ENCODE results near the gene MCRIP2. TPM values are rescaled to one million over a fixed set of nuclear protein-coding genes. Genes with fewer than 3 reads are reported as not detected.

The MCRIP2 gene
- total and polyA plus RNA-seq, 9 of the 15 experiments (the other 6 are each of a cell fraction or from before 2014, with no cell fraction given) = 0.80 to 120 (median 35.2) TPM

DNA sequence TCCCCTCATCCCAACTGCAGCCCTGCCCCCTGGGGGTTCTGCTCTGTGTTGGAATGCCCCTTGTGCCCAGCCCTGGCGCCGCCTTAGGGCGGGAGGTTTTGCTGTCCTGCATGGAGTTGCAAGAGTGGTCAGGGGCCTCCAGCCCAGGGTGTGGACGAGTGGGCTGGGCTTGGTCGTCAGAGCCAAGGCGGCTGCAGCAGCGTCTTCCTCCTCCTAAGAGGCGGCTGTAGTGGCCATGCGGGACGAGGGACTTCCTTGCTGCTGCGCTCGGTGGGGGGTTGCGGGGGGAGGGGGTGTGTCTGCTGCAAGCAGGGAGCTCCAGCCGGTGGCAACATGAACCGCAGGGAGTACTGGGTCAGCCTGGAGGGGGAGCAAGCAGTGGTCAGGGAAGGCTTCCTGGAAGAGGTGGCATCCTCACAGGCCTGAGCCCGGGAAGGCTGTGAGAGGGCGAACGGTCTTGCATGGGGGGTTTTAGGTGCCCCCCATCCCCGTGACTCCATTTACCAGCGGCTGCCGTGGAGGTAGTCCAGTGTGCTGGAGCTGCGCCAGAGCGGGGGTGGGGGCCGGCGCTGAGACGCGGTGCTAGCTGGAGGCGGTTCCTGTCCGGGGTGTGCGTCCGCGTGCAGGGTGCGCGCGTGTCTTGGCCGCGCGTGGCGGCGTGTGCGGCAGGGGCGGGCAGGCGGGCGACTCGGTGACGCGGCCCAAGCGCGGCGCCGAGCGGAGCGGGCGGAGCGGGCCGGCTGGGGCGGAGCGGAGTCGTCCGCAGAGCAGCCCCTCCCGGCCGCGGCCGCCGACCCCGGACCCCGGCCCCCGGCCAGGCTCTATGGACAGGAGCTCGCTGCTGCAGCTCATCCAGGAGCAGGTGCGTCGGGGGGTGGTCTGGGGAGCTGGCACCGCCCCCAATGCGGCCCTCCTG lies 33.6 kb downstream of the MCRIP2 start, which contains the start of gene RHBDL1 (continued):
- TF ChIP-seq, protein P1, sequence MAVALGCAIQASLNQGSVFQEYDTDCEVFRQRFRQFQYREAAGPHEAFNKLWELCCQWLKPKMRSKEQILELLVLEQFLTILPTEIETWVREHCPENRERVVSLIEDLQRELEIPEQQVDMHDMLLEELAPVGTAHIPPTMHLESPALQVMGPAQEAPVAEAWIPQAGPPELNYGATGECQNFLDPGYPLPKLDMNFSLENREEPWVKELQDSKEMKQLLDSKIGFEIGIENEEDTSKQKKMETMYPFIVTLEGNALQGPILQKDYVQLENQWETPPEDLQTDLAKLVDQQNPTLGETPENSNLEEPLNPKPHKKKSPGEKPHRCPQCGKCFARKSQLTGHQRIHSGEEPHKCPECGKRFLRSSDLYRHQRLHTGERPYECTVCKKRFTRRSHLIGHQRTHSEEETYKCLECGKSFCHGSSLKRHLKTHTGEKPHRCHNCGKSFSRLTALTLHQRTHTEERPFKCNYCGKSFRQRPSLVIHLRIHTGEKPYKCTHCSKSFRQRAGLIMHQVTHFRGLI (CRISPR knock-in tag; IDR thresholded peaks at IDR 0.05) = no peak
- TF ChIP-seq ELF2 (CRISPR knock-in tag; IDR thresholded peaks at IDR 0.05) (no peak), MEF2D (tag; conservative IDR thresholded peaks at IDR 0.05; ENCODE audit: low read depth) (no peak), ZNF830 (CRISPR knock-in tag; IDR thresholded peaks at IDR 0.05) (no peak), KLF16 (IDR thresholded peaks at IDR 0.05) (no peak), NBN (IDR thresholded peaks at IDR 0.05; ENCODE audit: low read depth) (peak; percentile 58; the same call in 1 of the 2 replicates), MAFG (tag; conservative IDR thresholded peaks at IDR 0.05) (no peak), FOXA1 (IDR thresholded peaks at IDR 0.05; ENCODE audit: borderline replicate concordance) (no peak), ZC3H4 (CRISPR knock-in tag; IDR thresholded peaks at IDR 0.05; ENCODE audit: borderline replicate concordance) (no peak), PHTF2 (CRISPR knock-in tag; IDR thresholded peaks at IDR 0.05) (no peak), SNRNP70 (optimal IDR thresholded peaks at IDR 0.05; ENCODE audit: low read depth, low read length) (no peak), HMG20A (CRISPR knock-in tag; conservative IDR thresholded peaks at IDR 0.05) (no peak), BMI1 (IDR thresholded peaks at IDR 0.05; ENCODE audit: low read length) (no peak), CHD2 (IDR thresholded peaks at IDR 0.05; ENCODE audit: low read depth, low read length) (no peak), MAFF (IDR thresholded peaks at IDR 0.05; ENCODE audit: low read length) (no peak), ZNF507 (tag; conservative IDR thresholded peaks at IDR 0.05) (no peak), GATAD2B (IDR thresholded peaks at IDR 0.05; ENCODE audit: borderline replicate concordance) (peak; percentile 97), NFXL1 (CRISPR knock-in tag; IDR thresholded peaks at IDR 0.05) (no peak)
- TF ChIP-seq, protein P2, sequence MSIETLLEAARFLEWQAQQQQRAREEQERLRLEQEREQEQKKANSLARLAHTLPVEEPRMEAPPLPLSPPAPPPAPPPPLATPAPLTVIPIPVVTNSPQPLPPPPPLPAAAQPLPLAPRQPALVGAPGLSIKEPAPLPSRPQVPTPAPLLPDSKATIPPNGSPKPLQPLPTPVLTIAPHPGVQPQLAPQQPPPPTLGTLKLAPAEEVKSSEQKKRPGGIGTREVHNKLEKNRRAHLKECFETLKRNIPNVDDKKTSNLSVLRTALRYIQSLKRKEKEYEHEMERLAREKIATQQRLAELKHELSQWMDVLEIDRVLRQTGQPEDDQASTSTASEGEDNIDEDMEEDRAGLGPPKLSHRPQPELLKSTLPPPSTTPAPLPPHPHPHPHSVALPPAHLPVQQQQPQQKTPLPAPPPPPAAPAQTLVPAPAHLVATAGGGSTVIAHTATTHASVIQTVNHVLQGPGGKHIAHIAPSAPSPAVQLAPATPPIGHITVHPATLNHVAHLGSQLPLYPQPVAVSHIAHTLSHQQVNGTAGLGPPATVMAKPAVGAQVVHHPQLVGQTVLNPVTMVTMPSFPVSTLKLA (conservative IDR thresholded peaks at IDR 0.05) = peak; percentile 73 to 85
- TF ChIP-seq, protein P3, sequence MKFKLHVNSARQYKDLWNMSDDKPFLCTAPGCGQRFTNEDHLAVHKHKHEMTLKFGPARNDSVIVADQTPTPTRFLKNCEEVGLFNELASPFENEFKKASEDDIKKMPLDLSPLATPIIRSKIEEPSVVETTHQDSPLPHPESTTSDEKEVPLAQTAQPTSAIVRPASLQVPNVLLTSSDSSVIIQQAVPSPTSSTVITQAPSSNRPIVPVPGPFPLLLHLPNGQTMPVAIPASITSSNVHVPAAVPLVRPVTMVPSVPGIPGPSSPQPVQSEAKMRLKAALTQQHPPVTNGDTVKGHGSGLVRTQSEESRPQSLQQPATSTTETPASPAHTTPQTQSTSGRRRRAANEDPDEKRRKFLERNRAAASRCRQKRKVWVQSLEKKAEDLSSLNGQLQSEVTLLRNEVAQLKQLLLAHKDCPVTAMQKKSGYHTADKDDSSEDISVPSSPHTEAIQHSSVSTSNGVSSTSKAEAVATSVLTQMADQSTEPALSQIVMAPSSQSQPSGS (CRISPR knock-in tag; IDR thresholded peaks at IDR 0.05) = no peak
- TF ChIP-seq, protein P4, sequence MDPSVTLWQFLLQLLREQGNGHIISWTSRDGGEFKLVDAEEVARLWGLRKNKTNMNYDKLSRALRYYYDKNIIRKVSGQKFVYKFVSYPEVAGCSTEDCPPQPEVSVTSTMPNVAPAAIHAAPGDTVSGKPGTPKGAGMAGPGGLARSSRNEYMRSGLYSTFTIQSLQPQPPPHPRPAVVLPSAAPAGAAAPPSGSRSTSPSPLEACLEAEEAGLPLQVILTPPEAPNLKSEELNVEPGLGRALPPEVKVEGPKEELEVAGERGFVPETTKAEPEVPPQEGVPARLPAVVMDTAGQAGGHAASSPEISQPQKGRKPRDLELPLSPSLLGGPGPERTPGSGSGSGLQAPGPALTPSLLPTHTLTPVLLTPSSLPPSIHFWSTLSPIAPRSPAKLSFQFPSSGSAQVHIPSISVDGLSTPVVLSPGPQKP (CRISPR knock-in tag; IDR thresholded peaks at IDR 0.05) = no peak
- TF ChIP-seq, protein P5, sequence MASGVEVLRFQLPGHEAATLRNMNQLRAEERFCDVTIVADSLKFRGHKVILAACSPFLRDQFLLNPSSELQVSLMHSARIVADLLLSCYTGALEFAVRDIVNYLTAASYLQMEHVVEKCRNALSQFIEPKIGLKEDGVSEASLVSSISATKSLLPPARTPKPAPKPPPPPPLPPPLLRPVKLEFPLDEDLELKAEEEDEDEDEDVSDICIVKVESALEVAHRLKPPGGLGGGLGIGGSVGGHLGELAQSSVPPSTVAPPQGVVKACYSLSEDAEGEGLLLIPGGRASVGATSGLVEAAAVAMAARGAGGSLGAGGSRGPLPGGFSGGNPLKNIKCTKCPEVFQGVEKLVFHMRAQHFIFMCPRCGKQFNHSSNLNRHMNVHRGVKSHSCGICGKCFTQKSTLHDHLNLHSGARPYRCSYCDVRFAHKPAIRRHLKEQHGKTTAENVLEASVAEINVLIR (CRISPR knock-in tag; IDR thresholded peaks at IDR 0.05) = no peak
